Measurements from ENCODE around the gene C5orf22.

C5orf22 gene

GRCh38 chr5:31511305-31511704 is 20.8 kb upstream of the C5orf22 start:
- no peak overlapping the region for H3K4me3 ChIP-seq (ENCODE audit: low read depth, low read length)
- DNase-seq (ENCODE audit: low read depth) = no peak
- no peak for TF ChIP-seq MYC (IDR thresholded peaks at IDR 0.05; ENCODE audit: low read depth, low read length)
- no peak for TF ChIP-seq POLR2A (IDR thresholded peaks at IDR 0.05; ENCODE audit: extremely low read depth, insufficient read length)
- no peak for TF ChIP-seq CTCF (IDR thresholded peaks at IDR 0.05; ENCODE audit: low read depth, low read length)
- TF ChIP-seq MAX (IDR thresholded peaks at IDR 0.05; ENCODE audit: low read depth, low read length) = no peak

- TF ChIP-seq POLR2A (IDR thresholded peaks at IDR 0.05; ENCODE audit: extremely low read depth, insufficient read length) (no peak), MYC (IDR thresholded peaks at IDR 0.05; ENCODE audit: low read depth, low read length) (no peak), MAX (IDR thresholded peaks at IDR 0.05; ENCODE audit: low read depth, low read length) (no peak), CTCF (IDR thresholded peaks at IDR 0.05; ENCODE audit: low read depth, low read length) (no peak)
- no peak overlapping the region for H3K4me3 ChIP-seq (ENCODE audit: low read depth, low read length)
- DNase-seq (ENCODE audit: low read depth) = peak; percentile 34
Observed at GRCh38 chr5:31516802-31517201, 15.3 kb upstream of the C5orf22 start.

GRCh38 chr5:31523041-31523440 is 9.1 kb upstream of the C5orf22 start:
- no peak for TF ChIP-seq CTCF (IDR thresholded peaks at IDR 0.05; ENCODE audit: low read depth, low read length)
- no peak for TF ChIP-seq MAX (IDR thresholded peaks at IDR 0.05; ENCODE audit: low read depth, low read length)
- no peak overlapping the region for H3K4me3 ChIP-seq (ENCODE audit: low read depth, low read length)
- DNase-seq (ENCODE audit: low read depth) = no peak

- peak; percentile 71 for DNase-seq (ENCODE audit: low read depth)
- no peak for TF ChIP-seq POLR2A (IDR thresholded peaks at IDR 0.05; ENCODE audit: extremely low read depth, insufficient read length)
- H3K4me3 ChIP-seq (ENCODE audit: low read depth, low read length) = peak overlapping the region; percentile 75
Observed at GRCh38 chr5:31530541-31531265, 1.4 kb upstream of the C5orf22 start.

GRCh38 chr5:31531543-31531887 is 586 bp upstream of the C5orf22 start:
- H3K4me3 ChIP-seq (ENCODE audit: low read depth, low read length) = peak overlapping the region; percentile 75
- peak; percentile 51 for DNase-seq (ENCODE audit: low read depth)
- TF ChIP-seq POLR2A (IDR thresholded peaks at IDR 0.05; ENCODE audit: extremely low read depth, insufficient read length) (no peak), MAX (IDR thresholded peaks at IDR 0.05; ENCODE audit: low read depth, low read length) (peak; percentile 37; the same call in 1 of the 2 replicates), CTCF (IDR thresholded peaks at IDR 0.05; ENCODE audit: low read depth, low read length) (no peak), MYC (IDR thresholded peaks at IDR 0.05; ENCODE audit: low read depth, low read length) (no peak)

- no peak for DNase-seq (ENCODE audit: low read depth)
- H3K4me3 ChIP-seq (ENCODE audit: low read depth, low read length) = no peak overlapping the region
- TF ChIP-seq CTCF (IDR thresholded peaks at IDR 0.05; ENCODE audit: low read depth, low read length) = no peak
- TF ChIP-seq POLR2A (IDR thresholded peaks at IDR 0.05; ENCODE audit: extremely low read depth, insufficient read length) = no peak
- TF ChIP-seq MYC (IDR thresholded peaks at IDR 0.05; ENCODE audit: low read depth, low read length) = no peak
- TF ChIP-seq MAX (IDR thresholded peaks at IDR 0.05; ENCODE audit: low read depth, low read length) = no peak
Observed at GRCh38 chr5:31534527-31535046, 2.5 kb downstream of the C5orf22 start.
